ENCODE measurements around the gene SLC24A4. TPM values are rescaled to one million over a fixed set of nuclear protein-coding genes. Genes with fewer than 3 reads are reported as not detected.

Gene SLC24A4
- total RNA-seq, 3 donors from 2014 or later = 0.15 to 0.96 TPM; not detected in 1

- intact Hi-C loops (cut with DNase I; ENCODE audit: low total_unique reads) = loop anchor here (2.0 kb wide), 1 partner anchor 70 kb away; no protein-coding TSS in a partner anchor
- H3K4me1 ChIP-seq = no peaks in the 10 kb centered on the region
- no peak overlapping the region for H3K4me3 ChIP-seq
- no peaks in the 10 kb centered on the region for H3K27me3 ChIP-seq
- H3K36me3 ChIP-seq = no peaks in the 10 kb centered on the region
- H3K27ac ChIP-seq = no peak overlapping the region
- TF ChIP-seq POLR2A (IDR thresholded peaks at IDR 0.05) = no peak
- TF ChIP-seq, protein P1, sequence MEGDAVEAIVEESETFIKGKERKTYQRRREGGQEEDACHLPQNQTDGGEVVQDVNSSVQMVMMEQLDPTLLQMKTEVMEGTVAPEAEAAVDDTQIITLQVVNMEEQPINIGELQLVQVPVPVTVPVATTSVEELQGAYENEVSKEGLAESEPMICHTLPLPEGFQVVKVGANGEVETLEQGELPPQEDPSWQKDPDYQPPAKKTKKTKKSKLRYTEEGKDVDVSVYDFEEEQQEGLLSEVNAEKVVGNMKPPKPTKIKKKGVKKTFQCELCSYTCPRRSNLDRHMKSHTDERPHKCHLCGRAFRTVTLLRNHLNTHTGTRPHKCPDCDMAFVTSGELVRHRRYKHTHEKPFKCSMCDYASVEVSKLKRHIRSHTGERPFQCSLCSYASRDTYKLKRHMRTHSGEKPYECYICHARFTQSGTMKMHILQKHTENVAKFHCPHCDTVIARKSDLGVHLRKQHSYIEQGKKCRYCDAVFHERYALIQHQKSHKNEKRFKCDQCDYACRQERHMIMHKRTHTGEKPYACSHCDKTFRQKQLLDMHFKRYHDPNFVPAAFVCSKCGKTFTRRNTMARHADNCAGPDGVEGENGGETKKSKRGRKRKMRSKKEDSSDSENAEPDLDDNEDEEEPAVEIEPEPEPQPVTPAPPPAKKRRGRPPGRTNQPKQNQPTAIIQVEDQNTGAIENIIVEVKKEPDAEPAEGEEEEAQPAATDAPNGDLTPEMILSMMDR (IDR thresholded peaks at IDR 0.05) = no peak
- TF ChIP-seq POLR2AphosphoS5 (IDR thresholded peaks at IDR 0.05) = no peak
- no peak for DNase-seq (ENCODE audit: low spot score in 2 of 2)
- no peaks in the 10 kb centered on the region for H3K9me3 ChIP-seq
Observed at GRCh38 chr14:92452471-92452870, 129.5 kb downstream of the SLC24A4 start.

- intact Hi-C loops (cut with DNase I; ENCODE audit: low total_unique reads) = loop anchor here (2.0 kb wide), 1 partner anchor 71 kb away; no protein-coding TSS in a partner anchor
- TF ChIP-seq POLR2AphosphoS5 (IDR thresholded peaks at IDR 0.05) (no peak), POLR2A (IDR thresholded peaks at IDR 0.05) (no peak)
- TF ChIP-seq, protein P1 (IDR thresholded peaks at IDR 0.05) = no peak
- no peak overlapping the region for H3K27ac ChIP-seq
Observed at GRCh38 chr14:92453691-92454090, 130.7 kb downstream of the SLC24A4 start.

GRCh38 chr14:92455231-92455630, 132.3 kb downstream of the SLC24A4 start:
- Histone ChIP-seq H3K36me3 (no peaks in the 10 kb centered on the region), H3K27ac (no peak overlapping the region), H3K4me3 (no peak overlapping the region), H3K4me1 (no peaks in the 10 kb centered on the region), H3K27me3 (no peaks in the 10 kb centered on the region), H3K9me3 (no peaks in the 10 kb centered on the region)
- DNase-seq (ENCODE audit: low spot score in 2 of 2) = no peak
- intact Hi-C loops (cut with DNase I; ENCODE audit: low total_unique reads) = no loop called here
- TF ChIP-seq POLR2A (IDR thresholded peaks at IDR 0.05) (no peak), POLR2AphosphoS5 (IDR thresholded peaks at IDR 0.05) (no peak)
- TF ChIP-seq, protein P1 (IDR thresholded peaks at IDR 0.05) = no peak

More at GRCh38 chr14:92453691-92454090, 130.7 kb downstream of the SLC24A4 start:
- Histone ChIP-seq H3K4me1 (no peaks in the 10 kb centered on the region), H3K4me3 (no peak overlapping the region), H3K27me3 (no peaks in the 10 kb centered on the region), H3K36me3 (no peaks in the 10 kb centered on the region), H3K9me3 (no peaks in the 10 kb centered on the region)
- no peak for DNase-seq (ENCODE audit: low spot score in 2 of 2)

- Histone ChIP-seq H3K27ac (no peak overlapping the region), H3K36me3 (no peaks in the 10 kb centered on the region), H3K4me3 (no peak overlapping the region), H3K27me3 (no peaks in the 10 kb centered on the region), H3K9me3 (no peaks in the 10 kb centered on the region), H3K4me1 (no peaks in the 10 kb centered on the region)
- intact Hi-C loops (cut with DNase I; ENCODE audit: low total_unique reads) = no loop called here
- DNase-seq (ENCODE audit: low spot score in 2 of 2) = no peak
- TF ChIP-seq POLR2AphosphoS5 (IDR thresholded peaks at IDR 0.05) = no peak
- TF ChIP-seq POLR2A (IDR thresholded peaks at IDR 0.05) = no peak
- TF ChIP-seq, protein P1 (IDR thresholded peaks at IDR 0.05) = peak in 2 of 3 donors; percentile 30 to 44
Observed at GRCh38 chr14:92456215-92457015, 133.4 kb downstream of the SLC24A4 start.

GRCh38 chr14:92457016-92457565, 134.1 kb downstream of the SLC24A4 start:
- Histone ChIP-seq H3K27me3 (no peaks in the 10 kb centered on the region), H3K36me3 (no peaks in the 10 kb centered on the region), H3K27ac (no peak overlapping the region), H3K4me3 (no peak overlapping the region), H3K4me1 (no peaks in the 10 kb centered on the region), H3K9me3 (no peaks in the 10 kb centered on the region)
- intact Hi-C loops (cut with DNase I; ENCODE audit: low total_unique reads) = no loop called here
- TF ChIP-seq, protein P1 (IDR thresholded peaks at IDR 0.05) = no peak
- TF ChIP-seq POLR2A (IDR thresholded peaks at IDR 0.05) = no peak
- TF ChIP-seq POLR2AphosphoS5 (IDR thresholded peaks at IDR 0.05) = no peak
- no peak for DNase-seq (ENCODE audit: low spot score in 2 of 2)

All from breast epithelium (tissue), 4 donors.